ENCODE measurements around the gene MYLK3. TPM values are rescaled to one million over a fixed set of nuclear protein-coding genes. Genes with fewer than 3 reads are reported as not detected.

MYLK3 gene
- total and polyA plus RNA-seq, 2 donors (not counting 3 experiments of a cell fraction or from before 2014, with no cell fraction given) = not detected

- H3K27ac ChIP-seq (ENCODE audit: insufficient read depth, low read depth, low read length) = no peak overlapping the region
- TF ChIP-seq POLR2A (IDR thresholded peaks at IDR 0.05; ENCODE audit: low read depth, low read length) (no peak), GATA2 (IDR thresholded peaks at IDR 0.05; ENCODE audit: insufficient read depth, insufficient read length, low read depth, low read length) (no peak), MYC (IDR thresholded peaks at IDR 0.05; ENCODE audit: low read depth, low read length) (no peak), CTCF (IDR thresholded peaks at IDR 0.05; ENCODE audit: extremely low read depth in 1 of 2, insufficient read depth in 1 of 2, low read depth in 1 of 2, low read length in 2 of 2) (no peak), FOS (IDR thresholded peaks at IDR 0.05; ENCODE audit: borderline replicate concordance, insufficient read depth, low read length) (no peak), POLR2AphosphoS5 (IDR thresholded peaks at IDR 0.05; ENCODE audit: insufficient read depth, low read depth, low read length) (no peak), JUN (IDR thresholded peaks at IDR 0.05; ENCODE audit: borderline replicate concordance, insufficient read depth, insufficient read length, low read depth) (no peak), MAX (IDR thresholded peaks at IDR 0.05; ENCODE audit: insufficient read depth, insufficient read length) (no peak), EZH2 (IDR thresholded peaks at IDR 0.05; ENCODE audit: borderline replicate concordance, low read depth, low read length, severe bottlenecking) (no peak)
- no peaks in the 10 kb centered on the region for H3K9me1 ChIP-seq (replicated peaks; ENCODE audit: control insufficient read depth, extremely low read depth, insufficient read depth, low read length)
- no peaks in the 10 kb centered on the region for H3K9me3 ChIP-seq (replicated peaks; ENCODE audit: control insufficient read depth, insufficient read depth, low read length)
- H3K79me2 ChIP-seq (ENCODE audit: control insufficient read depth, insufficient read depth, low read length) = no peaks in the 10 kb centered on the region
- BruUV-seq (replicated peaks) = no TSS peak
- no peaks in the 10 kb centered on the region for H4K20me1 ChIP-seq (replicated peaks; ENCODE audit: control insufficient read depth, extremely low read depth, insufficient read depth, low read length)
- H3K4me3 ChIP-seq (replicated peaks in 1 of 3; ENCODE audit: insufficient read depth in 1 of 3, low read depth in 1 of 3, low read length in 3 of 3) = no peak overlapping the region
- ChIA-PET POLR2A (no interaction called here), CTCF (interaction anchor here (1.2 kb wide), 1 partner anchor 23 kb away, joined by 3 read pairs; no protein-coding TSS in a partner anchor)
- H3K4me2 ChIP-seq (ENCODE audit: insufficient read depth, low read length) = no peak overlapping the region
- DNase-seq (ENCODE audit: low read depth, low spot score) (no peak), FAIRE-seq (no peak)
- no peaks in the 10 kb centered on the region for H3K4me1 ChIP-seq (ENCODE audit: control insufficient read depth, extremely low read depth, insufficient read depth, low read length)
- H3K9ac ChIP-seq (replicated peaks; ENCODE audit: extremely low read depth, insufficient read depth, low read length) = no peak overlapping the region
- intact Hi-C loops (cut with micrococcal nuclease) = no loop called here
- dilution Hi-C loops (cut with MboI; ENCODE audit: extremely low pct_ligation_motif_present, low sequenced_read_pairs) = no loop called here
- no peak overlapping the region for H2AFZ ChIP-seq (ENCODE audit: low read depth, low read length)
- no peaks in the 10 kb centered on the region for H3K27me3 ChIP-seq (ENCODE audit: control insufficient read depth in 2 of 2, insufficient read depth in 2 of 2, low read length in 2 of 2)
- no peaks in the 10 kb centered on the region for H3K36me3 ChIP-seq (ENCODE audit: control insufficient read depth in 2 of 2, extremely low read depth in 1 of 2, insufficient read depth in 2 of 2, low read length in 2 of 2)
Observed at GRCh38 chr16:46720619-46721018, 27.5 kb downstream of the MYLK3 start.
